SK-N-SH (cell line): Measurements from ENCODE around the gene SMYD3. TPM values are rescaled to one million over a fixed set of nuclear protein-coding genes. Genes with fewer than 3 reads are reported as not detected.

Experiments used
- CTCF ChIA-PET: fragments of 300-600, 350-600 bp; formaldehyde crosslinking; extraction: SDS; loops from one replicate; lab custom pipeline; 2021; lab: Yijun Ruan, JAX
- POLR2A ChIA-PET: fragments of 350-600 bp; sonication (Branson Sonifier 250); formaldehyde crosslinking; extraction: SDS; loops from one replicate; lab custom pipeline; 2020; ENCODE audit warnings: antibody characterized with exemption, inconsistent platforms; lab: Yijun Ruan, JAX
- DNase-seq: peaks from one replicate; pipeline ENCODE4 v3.0.0; 2012
- H2AFZ ChIP-seq: fragments of 200-600 bp; sonication (generic); 2 replicates; pipeline ENCODE4 v1.8.1; 2016; ENCODE audit warnings: antibody characterized with exemption, mild to moderate bottlenecking, low read depth
- H3F3A ChIP-seq: fragments of 200-600 bp; sonication (generic); replicated peaks from 2 replicates; pipeline ENCODE3; 2016; ENCODE audit warnings: antibody characterized with exemption, mild to moderate bottlenecking; ENCODE audit not compliant: insufficient read depth
- H3K27ac ChIP-seq, 2 experiments: fragments of 200-500 bp in 1 of 2; fragments of 200-600 bp in 1 of 2; sonication (Bioruptor generic) in 1 of 2; sonication (generic), shearing (Covaris generic) in 1 of 2; 2 replicates each; pipeline versions ENCODE4 v1.5.1 to v1.6.1; 2014 to 2016; ENCODE audit warnings: low read depth in 2 of 2, inconsistent platforms in 1 of 2, low read length in 1 of 2, mild to moderate bottlenecking in 1 of 2, mixed read lengths in 1 of 2
- H3K27me3 ChIP-seq: fragments of 200-600 bp; sonication (generic), shearing (Covaris generic); 2 replicates; pipeline ENCODE4 v1.6.1; 2016; ENCODE audit warnings: mixed run types; ENCODE audit not compliant: insufficient read depth
- H3K36me3 ChIP-seq, 2 experiments: fragments of 200-500 bp in 1 of 2; fragments of 200-600 bp in 1 of 2; sonication (Bioruptor generic) in 1 of 2; sonication (generic) in 1 of 2; replicated peaks in 1 of 2; 2 replicates each; pipeline versions ENCODE3 to v1.5.1; 2014 to 2016; ENCODE audit warnings: low read length in 1 of 2, mild to moderate bottlenecking in 1 of 2; ENCODE audit not compliant: insufficient read depth in 2 of 2, control insufficient read depth in 1 of 2
- H3K4me1 ChIP-seq, 2 experiments: fragments of 200-500 bp in 1 of 2; fragments of 200-600 bp in 1 of 2; sonication (Bioruptor generic) in 1 of 2; sonication (generic), shearing (Covaris generic) in 1 of 2; 2 replicates each; pipeline versions ENCODE4 v1.5.1 to v1.6.1; 2014 to 2016; ENCODE audit warnings: low read depth in 1 of 2, low read length in 1 of 2, mixed run types in 1 of 2; ENCODE audit not compliant: insufficient read depth in 2 of 2, control insufficient read depth in 1 of 2
- H3K4me2 ChIP-seq: fragments of 200-600 bp; sonication (generic), shearing (Covaris generic); 2 replicates; pipeline ENCODE4 v1.6.1; 2017; ENCODE audit warnings: mixed run types
- H3K4me3 ChIP-seq, 2 experiments: fragments of 200-500 bp in 1 of 2; fragments of 200-600 bp in 1 of 2; sonication (Bioruptor generic) in 1 of 2; sonication (generic), shearing (Covaris generic) in 1 of 2; 2 replicates each; pipeline versions ENCODE4 v1.5.1 to v1.8.1; 2014 to 2016; ENCODE audit warnings: low read depth in 2 of 2, inconsistent platforms in 1 of 2, low read length in 1 of 2, mild to moderate bottlenecking in 1 of 2, mixed read lengths in 1 of 2, moderate library complexity in 1 of 2
- H3K79me2 ChIP-seq: fragments of 200-600 bp; sonication (generic); 2 replicates; pipeline ENCODE4 v1.8.1; 2017; ENCODE audit warnings: mild to moderate bottlenecking; ENCODE audit not compliant: insufficient read depth
- H3K9ac ChIP-seq: fragments of 200-600 bp; sonication (generic); 2 replicates; pipeline ENCODE4 v1.6.1; 2017; ENCODE audit warnings: mixed run types
- H3K9me2 ChIP-seq: fragments of 200-600 bp; sonication (generic); 2 replicates; pipeline ENCODE4 v1.6.1; 2017; ENCODE audit warnings: mixed run types
- H3K9me3 ChIP-seq: fragments of 200-600 bp; sonication (generic); 2 replicates; pipeline ENCODE4 v1.6.1; 2017; ENCODE audit warnings: mixed run types, mild to moderate bottlenecking, moderate library complexity
- H4K20me1 ChIP-seq: fragments of 200-600 bp; sonication (generic); 2 replicates; pipeline ENCODE4 v1.6.1; 2017; ENCODE audit warnings: mild to moderate bottlenecking, mixed run types; ENCODE audit not compliant: insufficient read depth
- EZH2phosphoT487 ChIP-seq: fragments of 200-600 bp; sonication (generic); IDR thresholded peaks from 2 replicates; pipeline ENCODE4 v1.6.1; 2017; ENCODE audit warnings: low read depth, mixed run types, mild to moderate bottlenecking, antibody characterized with exemption, moderate library complexity, borderline replicate concordance
- MXI1 ChIP-seq: IDR thresholded peaks from 2 replicates; pipeline ENCODE4 v1.6.1; 2012; ENCODE audit warnings: mild to moderate bottlenecking, low read depth, low read length, improper control_type of control experiment
- NFIC ChIP-seq: IDR thresholded peaks from 2 replicates; pipeline ENCODE4 v1.4.0; 2012; ENCODE audit warnings: borderline replicate concordance
- RCOR1 ChIP-seq: fragments of 150-350 bp; IDR thresholded peaks from 2 replicates; pipeline ENCODE4 v1.6.1; 2017; ENCODE audit warnings: antibody characterized with exemption, low read length
- REST ChIP-seq: IDR thresholded peaks from 2 replicates; pipeline ENCODE4 v1.6.1; 2012; ENCODE audit warnings: mild to moderate bottlenecking, low read depth, low read length, moderate library complexity
- SIN3A ChIP-seq: IDR thresholded peaks from 2 replicates; pipeline ENCODE4 v1.6.1; 2012; ENCODE audit warnings: low read depth, mild to moderate bottlenecking, low read length, moderate library complexity, borderline replicate concordance
- ZBTB33 ChIP-seq: IDR thresholded peaks from 2 replicates; pipeline ENCODE4 v1.4.0; 2012; ENCODE audit warnings: low read depth, borderline replicate concordance
- WGBS: methylation state at CpG from one replicate; pipeline ENCODE4 v1.1.6; 2017; ENCODE audit warnings: low lambda C conversion rate; 5-methylcytosine and 5-hydroxymethylcytosine counted together
- polyA plus RNA-seq, 3 experiments: library from polyadenylated mRNA; depleted of rRNA; stranded (reverse); fragments of >200 nt; gene quantifications; 2 replicates each; pipeline ENCODE4 v1.2.3, GENCODE V29; 2012
- TF ChIP-seq, protein P1 (sequence below): IDR thresholded peaks from 2 replicates; pipeline ENCODE4 v1.4.0; 2012; ENCODE audit warnings: low read depth, borderline replicate concordance

Gene SMYD3
- polyA plus RNA-seq, 1 of the 3 experiments (the other 2 are of a cell fraction) = 31.4 TPM

DNA sequence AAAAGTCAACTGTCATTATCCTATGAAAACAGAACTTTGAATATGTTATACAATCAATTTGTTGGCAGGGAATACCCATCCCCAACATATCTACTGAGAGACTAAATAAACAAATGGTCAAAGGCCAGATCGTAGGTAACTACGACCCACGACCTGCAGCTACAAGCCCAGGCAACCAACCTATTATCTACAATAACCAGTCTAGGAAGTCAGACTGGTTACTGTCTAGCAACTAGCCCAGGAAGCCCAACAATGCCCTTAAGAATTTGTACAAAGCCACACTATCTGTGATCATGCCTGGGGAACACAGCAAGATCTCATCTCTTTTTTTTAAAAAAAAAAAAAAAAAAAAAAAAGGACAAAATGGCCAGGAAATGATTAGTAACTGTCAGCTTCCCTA, 58.7 kb downstream of the SMYD3 start:
- CTCF ChIA-PET = interaction anchor here (1.1 to 1.7 kb wide), 4 partner anchors 25 to 1296 kb away, joined by 3 to 5 read pairs (median 4); no protein-coding TSS in a partner anchor
- Histone ChIP-seq H3K4me2 (no peak overlapping the region), H3K79me2 (no peaks in the 10 kb centered on the region), H3K4me3 (no peak overlapping the region), H3K4me1 (peaks cover 4 to 18% of the 10 kb centered on the region in 2 experiments; a peak in 2 of 4 replicates), H3K9ac (no peak overlapping the region), H2AFZ (no peak overlapping the region), H3K9me2 (no peaks in the 10 kb centered on the region), H3K27ac (no peak overlapping the region), H3K27me3 (no peaks in the 10 kb centered on the region), H3F3A (no peaks in the 10 kb centered on the region), H4K20me1 (no peaks in the 10 kb centered on the region), H3K36me3 (no peaks in the 10 kb centered on the region), H3K9me3 (no peaks in the 10 kb centered on the region)
- TF ChIP-seq MXI1 (no peak), SIN3A (no peak), REST (no peak), NFIC (no peak), EZH2phosphoT487 (no peak)
- TF ChIP-seq, protein P1, sequence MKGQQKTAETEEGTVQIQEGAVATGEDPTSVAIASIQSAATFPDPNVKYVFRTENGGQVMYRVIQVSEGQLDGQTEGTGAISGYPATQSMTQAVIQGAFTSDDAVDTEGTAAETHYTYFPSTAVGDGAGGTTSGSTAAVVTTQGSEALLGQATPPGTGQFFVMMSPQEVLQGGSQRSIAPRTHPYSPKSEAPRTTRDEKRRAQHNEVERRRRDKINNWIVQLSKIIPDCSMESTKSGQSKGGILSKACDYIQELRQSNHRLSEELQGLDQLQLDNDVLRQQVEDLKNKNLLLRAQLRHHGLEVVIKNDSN = no peak
- no peak for DNase-seq
- POLR2A ChIA-PET = no interaction called here
- WGBS = 94% methylated on average over 3 of the region's 3 CpGs

DNA sequence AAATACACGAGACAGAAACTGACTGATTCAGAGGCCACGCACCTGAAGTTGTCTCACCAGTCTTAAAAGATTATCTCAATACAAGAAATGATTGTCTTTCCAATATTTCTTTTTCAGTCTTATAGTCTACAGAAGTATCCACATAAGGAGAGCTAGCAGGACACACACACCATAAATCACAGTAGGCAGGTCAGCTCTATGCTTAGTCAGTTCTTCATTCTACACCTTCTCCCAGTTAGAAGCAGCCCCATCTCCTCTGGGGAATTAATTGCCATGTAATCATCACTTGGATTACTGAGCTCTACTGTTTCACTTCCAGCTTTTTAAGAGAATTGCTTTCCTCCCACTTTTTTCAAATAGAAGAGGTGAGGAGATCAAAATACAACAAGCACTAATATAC, 59.6 kb downstream of the SMYD3 start:
- ChIA-PET CTCF (interaction anchor here (1.0 to 1.8 kb wide), 4 partner anchors 45 to 444 kb away, joined by 3 to 5 read pairs (median 4); no protein-coding TSS in a partner anchor), POLR2A (no interaction called here)
- Histone ChIP-seq H3F3A (no peaks in the 10 kb centered on the region), H3K4me3 (no peak overlapping the region), H3K36me3 (no peaks in the 10 kb centered on the region), H3K9me2 (no peaks in the 10 kb centered on the region), H3K9me3 (no peaks in the 10 kb centered on the region), H3K79me2 (no peaks in the 10 kb centered on the region), H3K9ac (no peak overlapping the region), H2AFZ (no peak overlapping the region), H3K27me3 (no peaks in the 10 kb centered on the region), H3K27ac (no peak overlapping the region), H3K4me1 (peaks cover 4 to 18% of the 10 kb centered on the region in 2 experiments; a peak in 2 of 4 replicates), H3K4me2 (no peak overlapping the region), H4K20me1 (no peaks in the 10 kb centered on the region)
- WGBS = 88% methylated on average over 2 of the region's 2 CpGs
- no peak for DNase-seq
- no peak for TF ChIP-seq RCOR1
- no peak for TF ChIP-seq EZH2phosphoT487
- no peak for TF ChIP-seq ZBTB33
